Mesenteric fat pad (tissue), 1 donor: Measurements from ENCODE around the gene PRPF40A. TPM values are rescaled to one million over a fixed set of nuclear protein-coding genes. Genes with fewer than 3 reads are reported as not detected.

ENCODE experiments used
- DNase-seq: peaks from one replicate; pipeline ENCODE4 v3.0.0-alpha.2; 2020; ENCODE audit warnings: low spot score
- total RNA-seq: library from RNA; stranded (reverse); fragmentation: NEBNext Ultra II Directional; extraction: Animal tissue kit (Norgen Biotek cat#: 25700); gene quantifications from one replicate; pipeline ENCODE4 v1.2.1, GENCODE V29; 2021
- donor health status: DM: yes; HTN: yes; CAD: no.

Gene PRPF40A
- total RNA-seq, 1 donor from 2014 or later, result 79.2 TPM

DNA sequence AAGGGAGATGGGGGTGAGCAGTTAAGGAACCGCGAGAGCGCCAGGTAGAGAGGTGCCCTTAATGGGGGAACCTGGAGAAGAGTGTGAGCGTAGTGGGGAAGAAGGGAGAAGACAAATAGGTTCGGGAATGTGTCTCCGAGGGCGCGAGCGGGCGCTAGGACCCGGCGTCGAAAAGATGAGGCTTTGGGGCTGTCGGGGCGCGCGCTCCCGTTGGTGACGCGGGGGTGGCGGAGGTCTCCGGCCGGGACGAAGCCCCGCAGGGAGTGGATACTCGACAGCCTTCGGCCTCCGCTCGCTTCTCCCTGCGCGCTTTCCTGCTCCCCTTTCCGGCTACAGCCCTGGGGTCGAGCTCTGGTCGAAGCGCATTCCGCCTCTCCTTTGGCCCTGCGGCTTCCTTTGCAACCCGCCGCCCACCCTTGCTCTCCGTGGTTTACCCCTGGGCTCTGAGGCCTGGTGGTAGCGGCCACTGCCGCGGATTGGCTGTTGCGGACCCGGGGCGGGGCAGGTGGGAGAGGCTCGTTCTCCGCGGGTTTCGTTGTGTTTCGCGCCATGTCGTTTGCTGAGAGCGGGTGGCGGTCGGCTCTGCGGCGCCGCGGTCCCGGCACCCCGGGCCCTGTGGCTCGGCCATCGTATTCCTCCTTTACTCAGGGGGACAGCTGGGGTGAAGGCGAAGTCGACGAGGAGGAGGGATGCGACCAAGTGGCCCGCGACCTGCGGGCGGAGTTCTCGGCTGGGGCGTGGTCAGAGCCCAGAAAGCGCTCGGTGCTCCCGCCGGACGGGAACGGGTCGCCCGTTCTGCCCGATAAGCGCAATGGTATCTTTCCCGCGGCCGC, 1.0 kb upstream of the PRPF40A start, which contains the start of gene ARL6IP6:
Gene ARL6IP6 (plus strand): TSS at position 545 of the 833 bp plus-strand sequence. CDS start 5 bp downstream, at position 550.
- peak; percentile 96 for DNase-seq

DNA sequence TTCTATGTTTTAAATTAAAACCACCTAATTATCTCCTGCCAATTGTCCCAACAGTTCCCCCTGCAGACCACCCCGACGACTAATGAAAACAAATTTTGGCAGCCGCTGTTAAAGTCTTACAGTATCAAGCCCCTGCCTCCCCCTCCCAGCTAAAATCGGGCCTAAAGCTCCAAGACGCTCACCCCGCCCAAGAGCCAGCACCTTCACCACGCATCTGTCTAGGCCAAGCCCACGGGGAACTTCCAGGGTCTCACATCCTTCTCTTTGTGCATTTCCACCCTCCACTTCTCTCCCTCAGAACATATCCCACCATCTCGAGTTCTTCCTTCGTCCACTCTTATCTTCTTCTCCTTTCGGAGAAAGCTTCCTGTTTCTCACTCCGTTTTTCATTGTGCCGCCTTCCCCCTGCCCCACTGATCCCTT, 445 bp downstream of the PRPF40A start:
- DNase-seq, result no peak

DNA sequence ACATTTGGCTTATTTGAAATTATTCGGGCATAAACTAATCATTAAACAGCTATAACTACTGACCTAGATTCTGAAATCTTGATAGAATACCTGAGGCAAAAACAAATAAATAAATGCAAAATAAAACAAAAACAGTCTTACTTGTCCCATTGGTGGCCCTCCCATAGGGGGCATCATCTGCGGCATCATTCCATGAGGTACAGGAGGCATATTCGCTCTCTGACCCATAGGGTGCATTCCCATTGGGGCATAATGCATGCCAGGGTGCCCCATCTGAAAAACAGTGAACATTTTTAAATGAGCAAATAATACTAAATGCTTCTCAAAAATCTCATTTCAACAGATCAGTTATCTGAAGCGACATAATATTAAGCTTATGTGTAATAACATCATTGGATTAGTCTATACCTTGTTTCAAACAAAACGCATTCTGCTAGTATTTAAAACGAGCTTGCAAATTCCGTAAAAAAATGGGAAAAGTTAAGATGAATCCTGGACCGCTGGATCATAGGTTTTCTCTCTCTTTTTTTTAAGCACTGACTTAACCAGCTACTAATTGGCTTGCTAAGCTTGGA, 1.3 kb downstream of the PRPF40A start:
- no peak for DNase-seq

DNA sequence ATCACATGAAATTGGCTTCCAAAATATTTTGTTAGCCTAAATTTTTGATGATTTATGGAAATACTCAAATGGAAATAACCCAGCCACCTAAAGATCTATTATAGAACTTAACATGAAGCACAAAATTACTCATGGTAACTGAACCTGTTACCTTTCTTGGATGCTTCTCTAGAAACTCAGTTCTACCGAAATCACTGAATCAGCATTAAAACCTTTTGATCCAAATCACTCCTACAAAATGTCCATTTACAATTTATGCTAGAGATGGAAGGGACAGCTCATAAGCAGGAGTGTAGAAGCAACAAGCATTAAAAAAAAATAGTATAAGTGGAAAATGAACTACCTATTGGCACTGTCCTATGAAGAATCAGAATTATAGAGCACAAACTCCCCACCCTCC, 2.1 kb downstream of the PRPF40A start:
- DNase-seq, result no peak

DNA sequence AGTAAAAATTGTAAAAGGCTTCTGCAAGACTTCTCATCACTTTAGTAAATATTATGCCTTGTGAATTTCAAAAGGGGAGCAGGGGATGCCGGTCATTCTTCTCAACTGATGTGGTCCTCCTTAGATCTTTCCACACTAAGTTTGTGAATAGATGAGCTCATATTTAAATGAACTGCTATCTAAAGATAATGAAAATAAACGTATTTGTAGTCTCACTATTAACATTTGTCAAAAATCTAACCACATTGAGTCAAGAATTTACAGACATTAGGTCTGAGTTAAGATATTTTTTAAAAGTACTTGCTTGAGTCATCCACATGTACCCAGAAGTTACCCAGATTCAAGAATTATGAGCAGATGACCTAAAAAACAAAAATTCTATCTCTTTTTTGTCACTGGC, 6.5 kb downstream of the PRPF40A start:
- no peak for DNase-seq

DNA sequence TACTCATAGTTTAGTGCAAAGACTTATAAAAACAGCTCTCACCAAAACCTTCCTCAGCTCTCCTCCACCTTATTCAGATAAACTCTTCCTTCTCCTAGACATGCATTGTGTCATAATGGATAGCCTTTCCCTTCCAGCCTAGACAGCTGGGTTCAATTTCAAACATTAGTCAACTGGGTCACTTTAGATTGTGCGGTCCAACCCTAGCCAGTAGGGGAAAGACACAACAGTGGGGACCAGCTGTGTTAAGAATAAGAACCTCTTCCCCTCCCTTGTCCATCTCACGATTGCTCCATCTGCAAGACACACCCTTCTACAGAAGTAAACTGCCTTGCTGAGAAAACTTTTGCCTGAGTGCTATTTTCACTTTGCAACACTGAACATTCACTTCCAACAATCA, 8.5 kb downstream of the PRPF40A start:
- no peak for DNase-seq

DNA sequence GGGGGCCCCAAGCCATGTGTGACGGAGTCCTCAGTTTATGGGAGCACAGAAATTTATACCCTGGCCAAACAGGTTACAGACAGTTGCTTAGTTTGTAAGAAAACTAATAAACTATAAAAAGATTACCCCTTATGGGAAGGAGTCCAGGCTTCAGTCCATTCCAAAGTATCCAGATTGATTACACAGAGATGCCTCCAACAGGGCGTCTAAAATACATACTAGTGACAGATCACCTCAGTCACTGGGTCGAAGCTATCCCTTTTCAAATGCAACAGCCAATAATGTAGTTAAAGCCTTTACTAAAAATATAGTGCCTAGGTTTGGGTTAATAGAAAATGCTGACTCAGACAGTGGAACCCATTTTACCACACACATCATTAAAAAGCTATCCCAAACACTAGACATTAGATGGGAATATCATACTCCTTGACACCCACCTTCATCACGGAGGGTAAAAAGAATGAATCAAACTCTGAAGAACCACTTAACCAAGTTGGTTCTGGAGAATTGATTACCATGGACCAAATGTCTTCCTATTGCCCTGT, 10.7 kb downstream of the PRPF40A start:
- no peak for DNase-seq

DNA sequence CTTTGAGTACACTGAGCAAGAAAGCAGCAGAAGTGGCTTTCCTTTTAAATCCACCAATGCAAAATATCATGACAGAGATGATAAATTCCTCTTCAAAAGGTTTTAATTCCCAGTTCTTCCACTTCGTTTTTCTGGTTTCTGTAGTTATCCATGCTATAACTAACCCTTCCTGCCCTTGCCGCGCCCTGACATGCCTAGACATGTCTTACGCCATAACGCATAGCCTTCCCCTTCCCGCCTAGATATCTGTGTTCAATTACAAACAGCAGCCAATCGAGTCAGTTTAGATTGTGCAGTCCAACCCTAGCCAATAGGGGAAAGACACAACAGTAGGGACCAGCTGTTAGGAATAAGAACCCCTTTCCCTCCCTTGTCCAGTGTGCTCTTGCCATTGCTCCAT, 16.1 kb downstream of the PRPF40A start:
- no peak for DNase-seq

DNA sequence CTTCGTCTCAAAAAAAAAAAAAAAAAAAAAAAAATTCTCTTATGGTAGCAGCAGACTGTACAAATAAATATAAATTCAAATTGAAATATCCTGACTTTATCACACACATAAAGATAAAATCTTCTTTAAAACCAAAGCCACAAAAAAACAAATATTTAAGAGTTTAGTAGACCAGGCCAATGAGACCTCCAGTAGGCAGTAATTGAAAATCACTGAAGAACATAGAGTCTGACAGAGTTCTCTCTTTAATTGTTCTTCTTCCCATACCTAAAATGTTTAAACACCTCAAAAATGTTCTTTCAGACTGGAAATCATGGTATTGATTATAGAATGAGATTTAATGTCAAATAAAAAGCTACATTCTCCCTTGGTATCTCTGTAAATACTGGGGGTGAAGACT, 20.8 kb downstream of the PRPF40A start:
- no peak for DNase-seq

DNA sequence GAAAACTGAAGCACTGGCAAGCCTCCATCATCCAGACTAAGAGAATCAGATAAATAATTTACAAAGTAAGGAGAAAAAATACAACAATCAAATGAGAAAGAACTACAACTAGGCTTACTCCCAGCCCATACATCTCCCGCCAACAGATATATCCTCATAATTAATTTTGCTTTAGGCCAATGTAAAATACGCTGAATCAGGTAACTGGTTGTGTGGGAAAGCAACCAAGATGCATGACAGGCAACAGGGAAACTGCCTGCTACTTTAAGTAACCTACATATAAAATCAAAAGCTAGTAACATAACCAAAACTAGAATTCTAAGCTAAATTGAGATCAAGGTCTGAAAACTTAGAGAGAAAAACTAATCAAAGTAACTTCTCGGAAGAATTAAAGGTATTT, 21.5 kb downstream of the PRPF40A start:
- DNase-seq, result no peak

DNA sequence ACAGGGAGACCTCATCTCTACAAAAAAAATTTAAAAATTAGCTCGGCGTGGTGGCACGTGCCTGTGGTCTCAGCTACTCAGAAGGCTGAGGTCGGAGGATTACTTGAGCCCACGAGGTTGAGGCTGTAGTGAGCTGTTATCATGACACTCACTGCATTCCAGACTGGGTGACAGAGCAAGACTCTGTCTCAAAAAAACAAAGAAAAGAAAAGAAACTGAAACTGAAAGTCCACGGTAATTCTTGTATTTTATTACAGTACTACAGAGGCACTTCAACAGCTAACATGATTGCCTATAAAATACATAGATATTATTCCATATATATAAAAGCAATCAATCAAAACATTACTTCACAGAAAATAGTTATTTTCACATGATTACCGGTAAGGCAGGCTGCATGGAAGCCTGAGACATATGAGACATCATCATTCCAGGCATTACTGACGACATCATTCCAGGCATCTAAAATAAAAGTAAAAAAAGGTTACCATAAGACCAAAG, 23.1 kb downstream of the PRPF40A start:
- DNase-seq, result no peak

DNA sequence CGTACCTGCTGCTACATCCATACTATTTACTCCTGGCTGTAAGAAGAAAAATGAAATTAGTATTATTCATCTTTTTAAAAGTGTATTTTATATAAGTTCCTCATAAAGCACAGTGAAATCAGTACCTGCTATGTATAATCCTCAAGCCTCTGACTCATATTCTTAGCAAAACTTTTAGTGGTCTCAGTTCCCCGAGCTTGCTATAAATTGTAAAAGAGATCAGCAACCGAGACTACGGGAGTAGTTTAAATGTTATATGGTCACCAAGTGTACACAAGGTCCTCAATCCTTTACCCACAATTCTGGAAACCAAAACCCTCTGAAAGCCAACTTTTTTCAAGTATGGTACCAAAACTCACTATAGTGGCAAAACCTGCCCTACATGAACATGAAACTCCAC, 24.2 kb downstream of the PRPF40A start:
- DNase-seq, result no peak

DNA sequence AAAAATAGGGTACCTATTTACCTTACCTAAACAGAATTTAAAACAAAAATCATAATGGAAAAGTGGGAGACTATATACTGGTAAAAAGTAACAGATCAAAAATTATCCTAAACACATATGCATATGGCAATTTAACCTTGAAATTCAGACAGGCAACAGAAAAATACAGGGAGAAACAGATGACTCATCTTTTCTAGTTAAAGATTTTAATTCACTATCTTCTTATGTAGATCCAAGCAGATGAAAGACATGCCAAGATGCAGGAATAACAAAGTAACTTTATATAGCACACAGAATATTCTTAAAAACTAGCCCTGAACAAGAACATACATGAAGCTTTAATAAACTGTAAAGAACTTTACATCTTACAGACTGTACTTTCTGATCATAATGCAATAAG, 30.9 kb downstream of the PRPF40A start:
- DNase-seq, result no peak

DNA sequence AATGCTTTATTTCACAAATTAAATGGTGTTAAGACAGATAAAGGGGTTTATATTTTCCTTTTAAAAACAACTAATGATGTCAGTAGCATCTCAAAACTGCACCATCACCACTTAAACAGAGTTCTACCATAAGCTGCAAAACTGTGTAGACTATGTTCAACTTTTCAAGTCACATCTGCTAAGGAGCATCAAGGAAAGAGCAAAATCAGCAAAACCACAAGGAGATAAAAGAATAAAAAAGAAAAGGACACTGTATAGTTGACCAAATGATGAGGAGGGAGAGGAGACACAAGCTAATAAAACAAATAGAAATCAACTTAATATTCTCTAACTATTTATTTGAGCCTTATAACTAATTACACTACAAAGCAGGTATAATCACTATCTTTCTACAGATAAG, 33.9 kb downstream of the PRPF40A start:
- DNase-seq, result no peak

DNA sequence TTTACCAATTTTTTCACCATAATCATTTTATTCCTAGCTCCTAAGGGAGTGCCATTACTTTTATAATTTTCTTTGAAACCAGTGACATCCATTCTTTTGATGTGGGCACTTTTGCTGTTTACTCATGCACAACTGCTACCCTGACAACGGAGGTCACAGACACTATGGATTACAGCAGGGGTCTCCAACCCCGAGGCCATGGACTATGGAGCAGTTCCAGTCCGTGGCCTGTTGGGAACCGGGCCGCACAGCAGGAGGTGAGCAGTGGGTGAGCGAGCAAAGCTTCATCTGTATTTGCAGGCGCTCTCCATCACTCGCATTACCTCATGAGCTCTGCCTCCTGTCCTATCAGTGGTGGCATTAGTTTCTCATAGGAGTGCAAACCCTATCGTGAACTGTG, 34.6 kb downstream of the PRPF40A start:
- no peak for DNase-seq

DNA sequence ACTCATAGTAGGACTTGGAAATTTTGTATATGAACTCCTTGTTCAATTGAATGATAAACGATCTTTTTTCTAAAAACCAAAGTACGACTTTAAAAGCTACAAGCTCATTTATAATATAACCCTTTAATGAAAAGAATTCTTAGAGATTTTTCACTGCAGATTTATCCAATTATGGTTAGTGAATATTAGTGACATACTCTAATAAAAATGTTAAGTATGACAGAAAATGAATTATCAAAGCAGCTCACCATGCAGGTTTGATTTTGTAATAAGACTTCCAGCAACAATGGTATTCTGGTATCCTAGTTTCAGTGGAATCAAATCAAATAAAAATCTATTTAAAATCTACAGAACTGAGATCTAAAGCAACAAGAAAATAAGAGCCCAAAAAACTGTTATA, 38.5 kb downstream of the PRPF40A start:
- no peak for DNase-seq

DNA sequence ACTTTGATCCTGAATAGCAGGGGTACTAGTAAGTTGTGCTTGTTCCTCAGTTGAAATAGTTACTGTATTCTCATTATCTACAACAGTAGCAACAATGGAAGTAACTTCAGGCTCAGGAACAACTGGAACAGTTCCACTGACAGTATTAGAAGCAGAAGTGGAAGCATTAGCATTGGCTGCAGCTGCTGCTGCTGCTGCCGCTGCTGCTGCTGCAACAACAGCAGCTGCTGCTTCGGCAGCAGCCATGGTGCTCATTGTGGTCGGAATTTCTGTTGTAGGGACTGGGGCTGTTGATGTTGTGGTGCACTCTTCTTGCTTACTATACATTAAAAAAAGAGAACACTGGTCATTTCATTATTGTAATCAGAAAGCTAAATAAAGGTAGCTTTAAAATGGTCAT, 40.8 kb downstream of the PRPF40A start:
- DNase-seq, result no peak

DNA sequence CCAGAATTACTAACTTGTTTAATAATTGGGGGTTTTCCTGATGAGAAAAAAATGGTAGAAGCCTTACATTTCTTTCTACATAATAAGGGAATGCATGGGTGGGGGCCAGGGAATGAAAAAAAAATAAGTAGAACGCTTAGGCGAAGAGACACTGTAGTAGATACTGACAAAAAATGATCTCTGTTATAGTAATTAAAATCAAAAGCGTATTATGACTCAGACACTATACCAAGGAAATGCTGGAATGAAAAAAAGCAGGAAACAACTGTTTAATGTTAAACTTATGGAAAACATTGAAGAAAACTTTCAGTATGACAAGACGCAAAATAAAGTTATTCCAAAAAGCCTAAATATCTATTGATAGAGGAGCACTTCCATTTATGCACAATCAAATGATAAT, 42.9 kb downstream of the PRPF40A start:
- no peak for DNase-seq

DNA sequence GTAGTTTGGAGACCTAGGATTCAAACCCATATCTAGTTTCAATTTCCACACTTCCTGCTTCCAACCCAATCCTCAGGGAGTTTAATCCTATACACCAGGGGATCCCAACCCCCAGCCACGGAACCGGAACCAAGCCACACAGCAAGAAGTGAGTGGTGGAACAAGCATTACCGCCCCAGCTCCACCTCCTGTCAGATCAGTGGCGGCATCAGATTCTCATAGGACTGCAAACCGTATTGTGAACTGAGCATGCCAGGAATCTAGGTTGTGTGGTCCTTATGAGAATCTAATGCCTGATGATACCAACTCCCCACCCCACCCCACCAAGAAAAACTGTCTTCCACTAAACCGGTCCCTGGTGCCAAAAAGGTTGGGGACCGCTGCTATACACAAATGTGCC, 52.5 kb downstream of the PRPF40A start:
- DNase-seq, result no peak

DNA sequence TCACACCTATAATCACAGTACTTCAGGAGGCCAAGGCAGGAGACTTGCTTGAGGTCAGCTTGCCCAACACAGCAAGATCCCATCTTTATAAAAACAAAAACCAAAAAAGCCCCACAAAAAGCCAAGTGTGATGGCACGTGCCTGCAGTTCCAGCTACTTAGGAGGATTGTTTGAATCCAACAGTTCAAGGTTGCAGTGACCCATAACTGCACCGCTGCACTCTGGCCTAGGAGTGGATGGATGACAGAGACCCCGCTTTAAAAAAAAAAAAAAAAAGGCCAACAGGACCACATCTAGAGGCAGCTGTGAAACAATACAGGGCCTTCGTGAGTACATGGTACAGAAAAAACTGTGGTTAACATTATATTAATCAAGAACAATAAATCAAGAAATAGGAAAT, 56.2 kb downstream of the PRPF40A start:
- no peak for DNase-seq

DNA sequence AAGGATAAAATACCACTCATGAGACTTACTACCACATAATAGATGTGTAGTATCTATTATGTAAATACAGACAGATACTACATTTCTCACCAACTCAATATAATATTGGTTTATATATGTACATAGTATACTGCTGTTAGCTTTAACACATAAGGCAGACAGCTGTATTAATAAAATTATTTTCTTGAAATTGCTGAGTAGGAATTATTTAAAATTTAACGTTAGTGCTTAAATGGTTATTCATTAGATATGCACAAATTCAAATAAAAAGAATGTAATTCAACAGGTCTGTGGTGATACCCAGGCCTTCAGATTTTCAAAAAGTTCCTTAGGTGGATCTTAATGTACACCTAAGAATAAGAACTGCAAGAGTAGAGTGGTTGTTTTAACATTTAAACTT, 59.0 kb downstream of the PRPF40A start:
- no peak for DNase-seq

DNA sequence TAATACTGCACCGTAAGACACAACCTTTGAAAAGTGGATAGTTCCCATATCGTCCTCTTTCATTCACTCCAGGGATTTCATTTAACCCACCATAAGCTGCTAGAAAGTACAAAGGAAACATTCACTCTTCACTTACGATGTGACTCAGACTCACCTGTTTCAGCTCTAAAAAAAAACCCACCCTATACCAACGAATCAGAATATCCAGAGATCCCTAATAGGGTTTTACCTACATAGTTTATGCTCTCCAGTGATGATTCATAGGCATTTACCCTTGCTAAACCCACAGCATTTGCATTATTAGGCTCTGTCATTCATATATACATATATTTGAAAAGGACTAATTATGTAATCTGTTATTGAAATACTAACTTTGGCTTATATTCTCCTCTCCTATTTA, 60.2 kb downstream of the PRPF40A start:
- no peak for DNase-seq

DNA sequence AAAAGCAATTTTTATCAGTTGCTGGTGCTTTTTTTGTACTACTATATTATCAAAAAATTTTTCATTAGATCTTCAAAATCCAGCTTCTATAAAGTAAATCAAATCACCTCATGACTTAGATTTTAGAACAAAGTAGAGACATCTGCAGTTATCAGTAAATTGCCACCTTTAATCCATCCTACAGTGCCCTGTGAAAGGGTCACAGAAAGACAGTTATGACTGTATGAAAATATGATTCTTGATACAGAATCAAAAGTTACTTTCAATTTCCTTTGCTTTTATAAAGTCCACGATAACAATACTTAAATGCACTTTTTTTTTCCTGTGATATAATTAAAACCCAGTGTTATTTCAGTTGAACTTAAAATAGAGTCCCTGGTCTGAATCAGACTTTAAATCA, 61.4 kb downstream of the PRPF40A start:
- DNase-seq, result no peak
